GM12872 (cell line): Measurements from ENCODE around the gene STRN4.

Experiments used
- TF ChIP-seq, protein P1 (sequence below): IDR thresholded peaks from 3 replicates; pipeline ENCODE4 v1.5.1; 2011; ENCODE audit warnings: low read depth, mild to moderate bottlenecking, low read length, moderate library complexity; ENCODE audit not compliant: insufficient read depth

Gene STRN4

DNA sequence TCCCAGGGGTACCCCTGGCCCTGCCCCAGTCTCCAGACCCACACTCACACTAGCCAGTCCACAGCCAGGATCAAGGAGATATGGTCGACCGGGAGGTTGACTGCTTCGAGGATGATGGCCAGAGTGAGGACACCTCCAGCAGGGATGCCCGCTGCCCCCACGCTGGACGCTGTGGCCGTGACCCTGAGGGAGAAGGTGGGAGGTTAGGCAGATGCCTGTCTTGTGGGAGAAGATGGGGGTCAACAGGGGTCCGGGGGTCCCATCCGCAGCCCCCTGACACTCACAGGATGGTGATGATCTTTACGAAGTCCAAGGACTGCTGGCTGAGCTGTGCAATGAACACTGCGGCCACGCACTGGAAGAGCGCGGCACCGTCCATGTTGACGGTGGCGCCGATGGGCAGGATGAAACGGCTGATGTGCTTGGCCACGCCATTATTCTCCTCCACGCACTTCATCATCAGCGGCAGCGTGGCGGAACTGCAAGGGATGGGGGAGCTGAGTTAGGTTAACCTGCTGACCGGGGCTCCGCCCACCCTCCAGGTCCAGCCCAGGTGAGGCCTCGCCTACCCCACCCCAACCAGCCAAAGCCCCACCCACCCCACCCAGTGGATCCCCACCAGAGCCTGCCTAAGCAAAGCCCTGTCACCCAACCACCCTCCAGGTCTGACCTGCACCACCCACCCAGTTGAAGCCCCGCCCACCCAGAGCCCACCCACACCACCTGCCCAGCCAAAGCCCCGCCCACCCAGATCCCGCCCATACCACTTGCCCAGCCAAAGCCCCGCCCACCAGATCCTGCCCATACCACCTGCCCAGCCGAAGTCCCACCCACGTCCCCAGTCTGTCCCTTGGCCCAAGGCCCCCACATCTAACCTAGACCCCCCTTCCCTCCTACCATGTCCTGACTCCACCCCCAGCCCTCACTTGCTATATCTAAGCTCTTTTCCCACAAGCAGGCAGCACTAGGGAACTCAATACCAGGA, 31.0 kb upstream of the STRN4 start:
- TF ChIP-seq, protein P1, sequence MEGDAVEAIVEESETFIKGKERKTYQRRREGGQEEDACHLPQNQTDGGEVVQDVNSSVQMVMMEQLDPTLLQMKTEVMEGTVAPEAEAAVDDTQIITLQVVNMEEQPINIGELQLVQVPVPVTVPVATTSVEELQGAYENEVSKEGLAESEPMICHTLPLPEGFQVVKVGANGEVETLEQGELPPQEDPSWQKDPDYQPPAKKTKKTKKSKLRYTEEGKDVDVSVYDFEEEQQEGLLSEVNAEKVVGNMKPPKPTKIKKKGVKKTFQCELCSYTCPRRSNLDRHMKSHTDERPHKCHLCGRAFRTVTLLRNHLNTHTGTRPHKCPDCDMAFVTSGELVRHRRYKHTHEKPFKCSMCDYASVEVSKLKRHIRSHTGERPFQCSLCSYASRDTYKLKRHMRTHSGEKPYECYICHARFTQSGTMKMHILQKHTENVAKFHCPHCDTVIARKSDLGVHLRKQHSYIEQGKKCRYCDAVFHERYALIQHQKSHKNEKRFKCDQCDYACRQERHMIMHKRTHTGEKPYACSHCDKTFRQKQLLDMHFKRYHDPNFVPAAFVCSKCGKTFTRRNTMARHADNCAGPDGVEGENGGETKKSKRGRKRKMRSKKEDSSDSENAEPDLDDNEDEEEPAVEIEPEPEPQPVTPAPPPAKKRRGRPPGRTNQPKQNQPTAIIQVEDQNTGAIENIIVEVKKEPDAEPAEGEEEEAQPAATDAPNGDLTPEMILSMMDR: no peak

DNA sequence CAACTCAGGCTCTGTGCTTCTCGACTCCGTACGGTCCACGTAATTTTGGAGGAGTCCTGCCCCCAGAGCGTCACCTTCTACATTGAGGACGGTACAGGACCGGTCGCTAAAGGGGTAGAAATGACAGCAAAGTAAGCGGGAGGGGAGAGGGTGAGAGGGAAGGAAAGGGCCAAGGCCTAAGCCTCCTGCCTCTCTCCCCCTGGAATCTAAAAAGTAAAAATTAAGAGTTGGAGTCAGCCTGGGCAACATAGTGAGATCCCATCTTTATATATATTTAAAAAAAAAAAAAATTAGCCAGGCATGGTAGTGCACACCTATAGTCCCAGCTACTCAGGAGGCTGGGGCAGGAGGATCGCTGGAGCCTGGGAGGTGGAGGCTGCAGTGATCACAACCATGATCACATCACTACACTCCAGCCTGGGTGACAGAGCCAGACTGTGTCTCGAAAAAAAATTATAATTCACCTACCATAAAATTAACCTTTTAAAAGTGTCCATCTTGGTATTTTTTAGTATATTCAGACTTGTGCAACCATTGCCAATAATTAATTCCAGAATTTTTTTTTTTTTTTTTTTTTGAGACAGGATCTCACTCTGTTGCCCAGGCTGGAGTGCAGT, 29.5 kb upstream of the STRN4 start:
- TF ChIP-seq, protein P1: no peak

DNA sequence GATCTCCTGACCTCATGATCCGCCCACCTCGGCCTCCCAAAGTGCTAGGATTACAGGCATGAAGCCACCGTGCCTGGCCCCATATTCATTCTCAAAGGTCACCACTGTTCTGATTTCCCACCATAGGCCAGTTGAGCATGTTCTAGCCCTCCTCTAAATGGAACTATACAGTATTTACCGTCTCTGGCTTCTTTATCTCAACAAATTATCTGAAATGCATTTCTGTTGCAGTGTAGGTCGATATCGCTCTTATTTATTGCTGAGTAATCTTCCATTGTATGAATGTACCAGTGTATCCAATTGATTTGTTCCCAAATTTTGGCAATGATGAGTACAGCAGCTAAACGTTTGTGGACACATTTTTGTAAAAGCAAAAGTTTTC, 26.8 kb upstream of the STRN4 start:
- TF ChIP-seq, protein P1: no peak

DNA sequence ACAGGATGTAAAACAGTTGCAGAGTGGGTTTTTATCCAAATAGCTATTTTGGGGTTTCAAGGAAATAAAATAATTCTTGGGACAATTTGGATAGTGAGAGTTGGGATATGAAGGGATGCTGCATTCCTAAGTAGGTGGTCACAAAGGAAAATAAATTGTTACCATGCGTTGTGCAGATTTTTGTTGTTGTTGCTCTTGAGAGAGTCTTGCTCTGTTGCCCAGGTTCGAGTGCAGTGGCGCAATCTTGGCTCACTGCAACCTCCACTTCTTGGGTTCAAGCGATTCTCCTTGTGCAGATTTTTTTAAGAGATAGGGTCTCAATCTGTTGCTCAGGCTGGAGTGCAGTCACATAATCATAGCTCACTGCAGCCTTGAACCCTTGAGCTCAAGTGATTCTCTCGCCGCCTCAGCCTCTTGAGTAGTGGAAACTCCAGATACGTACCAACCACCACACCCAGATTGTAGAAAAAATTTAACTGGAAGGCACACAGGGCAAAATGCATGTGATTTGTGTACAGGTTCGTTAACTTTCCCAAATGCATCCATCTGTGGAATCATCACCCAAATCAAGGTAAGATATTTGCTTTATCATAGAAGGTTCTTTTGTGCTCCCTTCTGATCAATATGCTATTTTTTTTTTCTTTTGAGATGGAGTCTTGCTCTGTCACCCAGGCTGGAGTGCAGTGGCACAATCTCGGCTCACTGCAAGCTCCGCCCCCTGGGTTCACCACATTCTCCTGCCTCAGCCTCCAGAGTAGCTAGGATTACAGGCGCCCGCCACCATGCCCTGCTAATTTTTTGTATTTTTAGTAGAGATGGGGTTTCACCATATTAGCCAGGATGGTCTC, 26.1 kb upstream of the STRN4 start:
- TF ChIP-seq, protein P1: no peak

DNA sequence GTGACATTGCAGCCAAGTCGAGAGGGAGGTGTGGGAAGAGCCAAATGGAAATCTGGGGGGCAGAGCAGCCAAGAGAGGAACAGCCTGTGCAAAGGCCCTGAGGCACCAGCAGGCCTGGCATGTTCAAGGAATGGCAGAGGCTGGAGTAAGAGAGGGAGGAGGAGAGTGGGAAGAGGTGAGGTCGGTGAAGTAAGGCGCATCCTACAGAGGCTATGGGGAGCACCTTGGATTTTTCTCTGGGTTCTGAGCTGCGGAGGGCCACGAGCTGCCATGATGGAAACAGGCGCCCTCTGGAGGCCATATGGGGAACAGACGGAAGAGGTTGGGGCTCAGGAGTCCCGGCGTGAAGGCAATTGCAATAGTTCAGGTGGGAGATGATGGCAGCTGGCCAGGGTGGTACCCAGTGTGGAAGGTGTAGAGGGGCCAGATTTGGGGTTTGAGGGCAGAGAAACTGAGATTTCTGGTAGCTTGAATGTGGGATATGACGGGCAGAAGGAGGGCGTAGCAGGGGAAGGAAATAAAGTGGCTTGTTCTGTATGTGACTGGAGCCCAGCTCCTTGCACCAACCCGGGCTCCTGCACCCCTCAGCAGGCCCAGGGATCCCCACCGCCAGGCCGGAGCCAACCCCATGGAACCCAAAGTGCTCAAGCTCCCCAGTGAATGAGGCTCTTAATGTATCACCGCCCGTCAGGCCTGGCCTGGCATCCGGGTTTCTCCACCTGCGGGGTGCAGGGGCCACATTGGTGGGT, 20.5 kb upstream of the STRN4 start:
- TF ChIP-seq, protein P1: peak; percentile 94

DNA sequence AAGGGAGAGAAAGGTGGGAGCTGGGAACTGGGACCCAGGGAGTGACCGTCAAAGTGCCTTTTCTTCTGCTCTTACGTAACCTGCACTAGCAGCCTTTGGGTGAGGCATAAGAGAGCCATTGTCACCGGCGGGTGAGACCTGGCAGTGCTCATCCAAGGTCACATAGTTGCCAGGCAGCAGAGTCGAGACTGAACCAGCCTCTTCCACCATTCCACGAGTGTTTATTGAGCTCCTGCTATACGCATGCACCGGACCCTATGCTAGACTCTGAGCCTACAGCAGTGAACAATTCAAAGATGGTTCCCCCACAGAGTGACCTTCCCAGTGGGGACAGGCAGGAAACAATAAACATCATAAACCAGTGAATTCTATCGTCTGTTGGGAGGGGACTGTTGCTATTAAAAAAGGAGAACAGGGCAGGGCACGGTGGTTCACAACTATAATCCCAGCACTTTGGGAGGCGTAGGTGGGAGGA, 18.6 kb upstream of the STRN4 start:
- TF ChIP-seq, protein P1: no peak
